Activated T-cell treated with anti-CD3 and anti-CD28 coated beads, Interleukin-2, amount 50 U/mL, for 1 hour (primary cell): Measurements from ENCODE around the gene FHOD3.

Experiments
- DNase-seq: peaks from one replicate; pipeline ENCODE4 v3.0.0-alpha.2; 2020

FHOD3 gene

DNA sequence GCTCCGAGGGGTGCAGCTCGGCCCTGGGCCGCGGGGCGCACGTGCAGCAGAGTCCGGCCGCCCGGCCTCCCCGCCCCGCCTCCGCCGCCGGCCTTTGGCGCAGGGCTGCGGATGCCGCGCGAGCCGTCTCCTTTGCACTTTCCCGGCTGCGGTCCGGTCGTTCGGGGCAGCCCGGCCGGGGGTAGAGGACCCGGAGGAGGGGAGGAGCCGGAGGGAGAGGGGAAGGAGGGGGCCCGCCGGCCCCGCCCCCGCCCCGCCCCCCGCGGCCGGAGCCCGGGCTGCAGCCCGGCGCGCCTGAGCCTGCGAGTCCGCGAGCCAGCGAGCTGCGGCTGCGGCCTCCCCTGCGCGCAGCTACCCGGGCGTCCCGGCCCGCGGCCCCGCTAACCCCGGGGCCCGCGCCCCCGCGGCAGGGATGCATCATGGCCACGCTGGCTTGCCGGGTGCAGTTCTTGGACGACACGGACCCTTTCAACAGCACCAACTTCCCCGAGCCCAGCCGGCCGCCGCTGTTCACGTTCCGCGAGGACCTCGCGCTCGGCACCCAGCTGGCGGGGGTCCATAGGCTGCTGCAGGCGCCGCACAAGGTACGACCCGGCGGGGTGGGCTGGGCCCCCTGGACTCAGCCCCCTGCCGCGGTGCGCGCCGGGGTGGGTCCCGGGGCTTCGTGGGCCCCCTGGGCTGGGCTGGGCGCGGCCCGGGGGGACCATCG lies at the start of gene FHOD3:
TSS of gene FHOD3 (plus strand) at position 297 of the 709 bp plus-strand sequence. CDS start at position 420, 123 bp downstream.
- no peak for DNase-seq

DNA sequence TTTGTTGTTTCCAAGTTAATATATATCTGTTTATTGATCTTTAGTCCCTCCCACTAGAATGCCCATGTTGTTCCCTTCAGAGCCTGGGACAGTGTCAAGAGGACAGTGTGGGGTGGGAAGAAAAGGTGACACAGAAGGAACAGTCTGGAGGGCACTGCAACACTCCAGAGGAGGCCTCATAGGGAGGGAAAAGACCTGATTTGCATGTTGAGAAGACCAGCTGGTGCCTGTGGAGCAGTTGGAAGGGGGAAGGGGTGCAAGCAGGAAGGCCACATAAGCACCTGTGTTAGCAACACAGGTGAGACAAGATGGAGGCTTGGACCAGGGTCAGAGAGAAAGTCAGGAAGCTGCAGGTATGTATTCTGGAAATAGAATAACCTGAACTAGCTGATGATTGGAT lies 48.1 kb upstream of the FHOD3 start:
- DNase-seq, result no peak

DNA sequence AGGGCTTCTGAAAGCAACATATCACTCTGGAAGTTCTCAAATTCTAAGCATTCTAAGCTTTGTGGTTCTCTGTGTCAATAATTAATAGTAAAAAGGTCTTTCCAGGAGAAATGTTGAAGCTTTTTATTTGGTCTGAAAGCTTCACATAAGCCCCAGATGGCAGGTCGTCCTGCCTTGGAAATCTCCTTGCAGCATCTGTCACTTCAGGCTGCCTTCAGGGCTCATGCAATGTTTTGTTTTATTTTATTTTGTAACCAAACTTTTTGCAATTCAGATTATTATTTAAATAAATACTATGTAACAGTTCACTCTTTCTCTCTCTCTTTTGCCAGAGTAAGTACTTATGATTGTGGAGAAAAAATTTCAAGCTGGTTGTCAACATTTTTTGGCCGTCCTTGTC lies 46.7 kb upstream of the FHOD3 start:
- DNase-seq, result no peak

DNA sequence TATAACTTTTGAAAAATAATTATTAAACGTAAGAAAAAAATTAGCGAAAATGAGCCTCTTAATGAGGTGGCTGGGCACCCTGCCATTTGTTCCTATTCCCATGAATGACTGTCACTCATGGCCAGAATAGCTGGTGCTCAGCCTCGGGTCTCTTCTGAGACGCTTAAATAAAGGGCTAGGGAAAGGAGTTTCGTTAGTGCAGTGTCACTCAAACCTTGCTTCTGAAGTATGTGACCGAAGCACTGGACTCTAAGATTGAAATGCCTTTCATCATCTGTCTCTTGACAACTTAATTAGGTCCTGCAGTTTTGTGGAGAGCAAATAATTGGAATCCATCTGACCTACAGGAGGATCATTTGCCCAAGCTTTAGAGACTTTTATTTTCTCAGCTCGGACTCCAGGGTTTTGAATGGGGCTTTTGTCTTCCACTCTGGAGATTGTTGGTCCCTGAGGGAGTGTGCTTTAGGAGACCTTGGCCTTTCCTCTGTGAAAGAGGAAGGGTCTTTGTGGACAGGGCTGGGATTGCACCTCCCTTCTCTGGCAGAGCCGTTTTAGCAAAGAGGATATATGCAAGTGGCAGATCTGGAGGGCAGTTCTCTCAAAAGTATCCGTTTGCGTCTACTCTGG lies 42.3 kb upstream of the FHOD3 start:
- DNase-seq, result no peak

DNA sequence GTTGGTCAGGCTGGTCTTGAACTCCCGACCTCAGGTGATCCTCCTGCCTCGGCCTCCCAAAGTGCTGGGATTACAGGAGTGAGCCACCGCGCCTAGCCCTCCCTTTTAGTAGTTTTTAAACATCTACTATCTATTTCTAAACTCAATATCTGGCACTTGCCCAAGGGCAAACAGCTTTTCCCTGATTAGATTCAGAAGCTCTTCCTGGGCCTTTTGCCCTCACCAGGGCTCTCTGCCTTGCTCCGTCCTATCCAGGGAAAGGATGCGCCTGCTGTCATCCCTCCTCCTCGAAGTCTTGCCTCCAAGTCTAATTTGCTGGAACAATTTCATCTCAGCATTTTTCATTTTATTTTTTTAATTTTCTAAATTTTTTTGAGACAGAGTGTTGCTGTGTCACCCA lies 41.4 kb upstream of the FHOD3 start:
- DNase-seq, result no peak

DNA sequence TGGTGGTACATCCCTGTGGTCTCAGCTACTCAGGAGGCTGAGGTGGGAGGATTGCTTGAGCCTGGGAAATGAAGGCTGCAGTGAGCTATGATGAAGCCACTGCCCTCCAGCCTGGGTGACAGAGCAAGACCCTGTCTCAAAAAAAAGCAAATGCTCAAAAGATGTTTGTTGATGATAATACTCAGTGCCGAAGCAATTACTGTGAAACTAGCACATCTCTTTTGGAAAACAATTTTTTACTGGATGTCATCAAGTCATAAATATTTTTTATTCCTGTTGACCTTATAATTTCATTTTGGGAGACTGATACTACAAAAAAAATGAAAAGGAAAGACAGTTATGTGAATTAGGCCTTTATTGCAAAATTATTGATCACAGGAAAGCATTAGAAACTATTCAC lies 34.5 kb upstream of the FHOD3 start:
- no peak for DNase-seq

DNA sequence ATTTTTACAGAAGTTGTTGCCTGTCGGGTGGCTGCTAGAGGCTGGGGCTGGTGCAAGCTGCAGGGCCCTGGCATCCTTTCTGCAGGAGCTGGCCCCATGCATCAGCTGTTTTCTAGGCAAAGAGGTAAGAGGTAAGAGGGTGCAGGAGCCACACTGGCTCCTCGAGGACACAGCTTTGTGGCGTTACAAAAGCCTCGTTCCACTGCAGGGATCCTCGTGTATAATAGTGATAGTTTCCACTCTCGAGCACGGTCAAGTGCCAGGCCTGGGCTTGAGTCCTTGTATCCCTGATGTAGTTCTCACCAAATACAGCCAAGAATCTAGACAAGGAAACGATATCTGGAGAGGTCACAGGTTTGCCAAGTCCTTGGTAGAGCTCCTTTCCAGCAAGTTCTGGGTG lies 33.2 kb upstream of the FHOD3 start:
- DNase-seq, result no peak

DNA sequence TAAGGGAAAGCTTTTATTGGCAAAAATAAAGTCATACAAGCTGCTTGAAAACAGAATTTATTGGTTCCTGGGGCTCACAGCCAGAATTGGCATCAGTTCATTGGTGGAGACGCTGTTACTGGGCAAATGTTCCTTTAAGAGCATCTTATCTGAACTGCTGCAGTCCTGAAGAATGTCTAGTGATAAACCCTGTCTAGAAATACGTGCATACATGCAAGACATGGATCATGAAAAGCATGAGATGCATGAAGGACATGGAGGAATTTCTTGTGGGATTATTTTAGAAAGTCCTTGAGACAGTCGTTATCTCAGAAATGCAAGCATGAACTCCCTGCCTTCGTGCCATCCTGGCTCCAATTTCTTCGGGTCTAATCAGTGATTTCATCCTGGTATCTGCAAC lies 32.5 kb upstream of the FHOD3 start:
- DNase-seq, result no peak

DNA sequence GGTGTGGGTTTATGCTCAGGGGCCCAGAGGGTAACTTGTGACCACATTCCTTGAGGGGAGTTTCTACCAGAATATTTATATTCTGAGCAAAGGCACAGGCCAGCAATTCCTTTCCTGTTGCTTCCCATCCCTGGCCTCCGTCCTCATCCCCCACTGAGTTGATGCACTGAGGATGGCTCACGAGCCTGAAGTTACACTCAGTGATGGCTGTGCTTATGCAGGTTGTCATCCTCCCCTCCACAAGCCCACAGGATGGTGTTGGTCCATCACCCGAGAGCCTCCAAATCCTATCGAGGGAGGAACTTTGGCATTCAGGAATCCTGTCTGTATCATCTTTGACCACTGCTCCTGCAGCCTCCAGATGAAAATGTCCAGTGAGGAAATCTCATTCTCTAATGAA lies 28.4 kb upstream of the FHOD3 start:
- no peak for DNase-seq

DNA sequence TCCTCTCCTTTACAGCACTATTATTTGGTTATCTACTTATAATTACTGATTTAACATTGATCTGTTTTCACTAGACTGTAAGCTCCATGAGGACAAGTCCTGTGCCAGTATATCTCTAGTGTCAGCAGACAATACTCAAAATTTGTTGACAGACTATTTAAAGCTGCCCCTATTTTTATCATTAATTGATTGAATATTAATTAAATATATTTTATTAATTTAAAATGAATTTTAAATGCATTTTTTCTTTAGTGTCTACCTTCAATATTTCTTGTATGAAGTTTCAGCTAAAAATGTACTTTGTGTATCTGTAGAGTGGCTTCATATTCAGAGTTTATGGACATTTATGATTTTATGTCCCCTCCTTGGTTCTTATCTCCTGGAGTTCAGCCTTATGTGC lies 26.4 kb upstream of the FHOD3 start:
- no peak for DNase-seq

DNA sequence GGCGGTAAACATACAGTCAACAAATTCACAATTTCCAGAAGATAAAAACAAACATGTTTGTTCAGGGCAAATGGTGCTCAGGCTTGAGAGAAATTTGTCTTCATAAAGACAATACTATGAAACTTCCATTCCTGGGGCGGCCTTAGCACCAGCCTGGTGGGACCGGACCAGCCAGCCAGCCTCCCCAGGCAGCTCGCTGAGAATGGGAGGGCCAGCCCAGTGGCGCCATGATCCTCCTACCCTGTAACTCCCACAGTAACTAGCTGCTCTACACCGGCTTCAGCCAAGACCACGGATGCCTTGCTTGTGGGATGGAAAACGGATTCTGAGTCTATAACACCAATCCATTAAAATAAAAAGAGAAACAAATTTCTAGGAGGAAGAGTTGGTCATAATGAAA lies 24.2 kb upstream of the FHOD3 start:
- DNase-seq, result no peak

DNA sequence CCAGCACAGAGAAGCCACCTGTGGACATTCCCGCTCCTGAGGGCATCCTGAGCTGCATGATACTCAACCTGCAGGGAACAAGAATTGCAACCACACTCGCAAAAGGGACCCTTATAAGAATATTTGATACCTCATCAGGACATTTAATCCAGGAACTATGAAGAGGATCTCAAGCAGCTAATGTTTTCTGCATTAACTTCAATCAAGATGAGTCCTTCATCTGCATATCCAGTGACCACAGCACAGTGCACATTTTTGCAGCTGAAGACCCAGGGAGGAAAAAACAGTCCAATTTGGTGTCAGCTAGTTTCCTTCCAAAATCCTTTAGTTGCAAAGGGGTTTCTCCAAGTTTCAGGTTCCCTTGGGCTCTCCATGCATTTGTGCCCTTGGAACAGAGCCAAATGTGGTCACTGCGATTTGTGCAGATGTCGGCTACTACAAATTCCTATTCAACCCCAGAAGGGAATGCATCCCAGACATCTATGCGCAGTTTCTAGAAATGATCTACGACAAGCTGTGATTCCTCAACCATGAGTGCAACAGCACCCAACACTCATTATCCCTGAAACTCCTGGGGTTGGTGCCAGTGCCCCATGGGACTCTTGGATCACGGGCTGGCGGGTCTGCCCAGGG lies 23.3 kb upstream of the FHOD3 start:
- no peak for DNase-seq

DNA sequence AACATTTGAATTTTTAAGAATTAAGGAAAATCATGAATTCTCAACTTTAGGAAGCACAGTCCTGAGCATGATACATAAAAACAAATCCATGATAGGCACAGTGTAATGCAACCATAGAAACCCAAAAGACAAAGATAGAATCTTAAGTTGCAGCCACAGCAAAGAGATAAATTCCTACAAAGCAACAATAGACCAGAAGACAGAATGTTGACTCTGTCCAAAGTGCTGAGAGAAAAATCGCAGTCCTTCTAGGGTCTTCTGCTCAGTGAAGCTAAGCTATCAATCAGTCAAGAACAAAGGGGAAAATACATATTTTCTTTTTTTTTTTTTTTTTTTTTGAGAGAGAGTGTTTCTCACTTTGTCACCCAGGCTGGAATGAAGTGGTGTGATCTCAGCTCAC lies 22.0 kb upstream of the FHOD3 start:
- DNase-seq, result no peak

DNA sequence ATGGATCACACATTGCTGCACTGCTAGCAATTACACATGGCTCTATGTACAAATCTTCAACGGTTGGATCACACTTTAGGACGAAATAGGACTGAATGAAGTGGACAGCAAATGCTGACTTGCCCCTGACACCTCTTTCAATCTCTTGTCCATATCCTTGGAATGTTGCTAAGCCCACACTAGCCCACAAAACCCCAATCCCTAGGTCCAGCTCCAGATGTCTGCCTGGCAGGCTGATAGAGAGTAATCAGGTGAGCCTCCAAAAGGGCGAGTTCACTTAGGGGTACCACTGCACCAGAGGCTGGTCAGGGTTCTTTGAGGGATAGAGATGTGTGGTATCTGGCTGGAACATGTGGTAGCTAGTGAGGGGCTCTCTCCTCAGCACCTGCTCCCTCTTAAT lies 18.5 kb upstream of the FHOD3 start:
- DNase-seq, result no peak

DNA sequence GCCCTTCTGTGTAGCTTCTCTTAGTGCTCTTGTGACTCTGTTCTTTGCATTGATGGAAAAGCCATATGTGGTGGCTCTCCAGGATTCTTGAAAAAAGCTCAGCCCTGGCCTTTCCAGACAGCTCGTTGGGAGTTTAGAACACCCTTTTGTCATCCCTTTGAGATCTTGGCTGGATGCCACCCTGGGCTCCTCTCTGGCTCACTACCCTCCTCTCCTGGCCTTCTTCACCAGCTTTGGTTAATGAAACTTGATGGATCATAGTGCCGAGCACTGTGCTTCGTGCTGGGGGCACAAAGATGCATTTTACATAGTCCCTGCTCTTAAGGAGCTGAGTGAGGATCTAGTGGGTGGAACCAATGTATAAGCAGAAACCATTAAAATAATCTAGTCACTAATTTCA lies 15.6 kb upstream of the FHOD3 start:
- DNase-seq, result no peak

DNA sequence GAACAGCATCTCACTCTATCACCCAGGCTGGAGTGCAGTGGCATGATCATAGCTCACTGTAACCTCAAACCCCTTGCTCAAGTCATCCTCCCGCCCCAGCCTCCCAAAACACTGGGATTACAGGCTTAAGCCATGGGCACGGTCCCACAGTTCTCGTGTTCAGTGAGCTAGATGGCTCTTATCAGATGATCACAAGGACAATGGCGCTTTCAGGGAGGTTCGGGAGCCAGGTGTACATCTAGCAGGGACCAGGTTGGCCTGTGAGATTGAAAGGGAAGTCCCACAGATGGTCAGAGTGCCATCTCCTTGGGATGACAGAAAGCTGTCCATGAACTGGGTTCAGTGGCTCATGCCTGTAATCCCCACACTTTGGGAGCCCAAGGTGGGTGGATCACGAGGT lies 14.1 kb upstream of the FHOD3 start:
- DNase-seq, result no peak

DNA sequence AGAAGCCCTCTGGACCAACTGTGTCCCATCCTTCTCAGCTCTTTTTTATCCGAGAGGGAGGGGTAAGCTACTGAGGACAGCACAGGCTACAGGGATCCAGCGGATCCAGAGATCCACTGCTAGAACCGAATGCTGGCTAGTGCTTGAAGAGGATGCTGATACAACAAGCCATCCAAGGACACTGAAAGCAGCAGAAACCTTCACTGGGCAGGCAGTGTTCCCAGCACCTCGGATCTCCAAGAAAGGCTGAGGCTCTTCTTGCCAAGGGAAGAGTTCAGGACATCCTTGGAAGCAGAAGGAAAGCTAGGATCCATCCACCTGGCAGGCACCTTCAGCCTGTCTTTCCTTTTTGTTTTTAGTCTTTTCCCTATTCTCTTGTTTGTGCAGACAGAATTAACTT lies 13.2 kb upstream of the FHOD3 start:
- no peak for DNase-seq

DNA sequence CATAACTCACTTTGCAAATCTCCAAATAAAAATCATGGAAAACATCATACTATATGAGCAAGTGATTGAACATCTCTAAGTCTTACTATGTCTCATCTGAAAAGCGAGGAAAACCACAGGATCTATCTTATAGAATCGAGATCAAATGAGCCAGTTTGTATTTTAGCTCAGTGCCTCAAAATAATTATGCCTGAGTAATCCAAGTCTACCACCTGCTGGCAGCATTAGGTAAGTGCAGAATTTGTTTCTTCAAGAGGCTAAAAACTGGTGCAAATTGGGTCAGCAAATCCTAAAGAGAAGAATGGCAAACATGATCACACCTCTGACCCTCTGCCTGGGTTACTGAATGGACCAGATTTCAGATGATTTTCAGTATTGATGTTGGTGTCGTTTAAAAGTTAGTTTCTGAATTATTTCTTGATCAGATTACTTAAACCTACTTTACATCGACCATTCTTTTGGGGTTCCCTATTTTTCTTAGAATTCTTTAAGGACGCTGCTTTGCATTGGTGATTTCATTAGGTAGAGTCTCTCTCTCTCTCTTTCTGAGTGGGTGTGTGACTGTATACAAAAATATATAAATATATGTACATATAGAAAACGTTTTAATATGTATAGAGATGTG lies 12.7 kb upstream of the FHOD3 start:
- no peak for DNase-seq

DNA sequence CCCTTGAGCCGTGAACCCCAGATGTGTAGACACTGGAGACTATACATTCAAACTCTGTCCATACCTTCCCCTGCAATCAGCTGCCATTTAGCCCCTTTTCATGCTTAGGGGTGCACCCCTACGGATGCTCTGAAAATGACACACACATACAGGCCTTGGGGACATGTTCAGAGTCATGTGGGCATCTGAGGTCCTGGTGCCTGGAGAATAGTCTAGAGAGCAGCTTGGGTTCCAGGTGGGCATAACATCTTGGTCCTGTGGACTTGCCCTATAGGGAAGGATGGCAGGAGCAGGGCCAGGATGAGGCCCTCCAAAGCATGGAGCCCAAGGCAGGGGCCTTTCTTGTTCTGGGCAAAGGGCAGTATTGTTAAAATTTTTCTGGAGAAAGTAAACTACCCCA lies 9.9 kb upstream of the FHOD3 start:
- DNase-seq, result no peak

DNA sequence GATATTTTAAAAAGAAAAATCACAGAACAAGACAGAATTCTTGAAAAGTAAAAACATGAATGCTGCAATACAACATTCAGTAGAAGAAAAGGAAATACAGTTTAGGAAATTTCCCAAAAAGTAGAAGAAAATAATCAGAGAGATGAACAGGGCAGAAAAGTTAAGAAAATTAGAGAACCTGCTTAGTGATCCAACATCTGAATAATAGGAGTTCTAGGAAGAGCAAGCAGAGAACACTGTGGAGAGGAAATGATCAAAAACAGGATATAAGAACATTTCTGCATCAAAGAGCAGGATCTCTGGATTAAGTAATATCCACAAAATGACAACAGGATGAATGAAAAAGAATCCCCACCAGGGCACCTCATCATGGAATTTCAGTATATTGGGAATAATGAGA lies 8.8 kb upstream of the FHOD3 start:
- DNase-seq, result no peak

DNA sequence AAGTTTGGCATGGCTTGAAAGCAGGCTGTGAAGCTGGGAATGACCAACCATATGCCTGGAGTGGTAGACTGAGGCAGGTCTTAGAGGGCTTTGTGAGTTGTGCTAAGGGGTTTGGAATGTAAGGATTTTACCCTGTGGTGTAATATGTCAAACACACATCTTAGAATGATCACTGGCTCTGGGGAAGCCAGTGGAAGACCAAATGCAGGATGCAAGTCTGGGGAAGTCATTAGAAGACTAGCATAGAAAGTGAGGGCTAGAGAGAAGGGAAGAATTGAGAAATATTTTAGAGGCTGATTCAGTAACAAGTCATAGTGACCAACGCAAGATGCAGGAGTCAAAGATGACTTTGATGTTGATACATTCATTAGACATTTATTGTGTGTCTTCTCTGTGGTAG lies 3.5 kb upstream of the FHOD3 start:
- DNase-seq, result no peak

DNA sequence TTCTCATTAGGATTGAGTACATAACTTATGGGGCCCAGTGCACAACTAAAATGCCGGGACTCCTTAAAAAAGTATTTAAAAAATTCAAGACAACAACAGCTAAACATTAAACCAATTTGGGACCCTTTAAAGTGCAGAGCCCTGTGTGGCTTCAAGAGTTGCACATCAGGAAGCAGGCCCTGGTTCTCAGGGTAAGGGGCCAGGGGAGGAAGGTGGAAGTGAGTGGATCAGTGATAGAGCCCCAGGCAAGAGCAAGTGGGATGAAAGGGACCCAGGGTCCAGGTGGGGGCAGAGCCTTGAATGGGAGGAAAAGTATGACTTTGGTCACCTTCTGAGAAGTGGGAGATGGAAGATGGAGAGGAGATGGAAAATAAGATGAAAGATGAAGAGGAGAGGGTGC lies 2.3 kb upstream of the FHOD3 start:
- no peak for DNase-seq

DNA sequence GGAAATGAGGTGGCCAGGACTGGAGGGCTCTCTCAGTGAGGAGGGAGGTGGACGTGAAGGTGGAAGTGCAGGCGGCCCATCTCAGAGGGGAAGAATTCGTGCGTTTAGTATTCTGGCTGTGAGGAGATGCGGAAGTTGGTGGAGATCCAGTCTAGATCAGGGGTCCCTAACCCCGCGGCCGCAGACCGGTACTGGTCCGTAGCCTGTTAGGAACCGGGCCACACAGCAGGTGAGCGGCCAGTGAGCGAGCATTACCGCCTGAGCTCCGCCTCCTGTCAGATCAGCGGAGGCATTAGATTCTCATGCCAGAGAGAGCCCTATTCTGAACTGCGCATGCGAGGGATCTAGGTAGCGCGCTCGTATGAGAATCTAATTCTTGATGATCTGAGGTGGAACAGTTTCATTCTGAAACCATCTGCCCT lies 1.6 kb upstream of the FHOD3 start:
- DNase-seq, result no peak
